Activated T-cell treated with anti-CD3 and anti-CD28 coated beads, Interleukin-2, amount 50 U/mL, for 72 hours (primary cell): ENCODE data around the gene DSN1. TPM values are rescaled to one million over a fixed set of nuclear protein-coding genes. Genes with fewer than 3 reads are reported as not detected.

ENCODE experiments used
- ATAC-seq, 2 donors: fragments of 150-1000 bp; cut with Tn5 transposase; replicated peaks in 1 of 2; 2 replicates each; pipeline ENCODE4 v1.10.0; 2021; ENCODE audit warnings: moderate library complexity in 2 of 2, mild to moderate bottlenecking in 1 of 2
- DNase-seq, 2 donors: peaks; one replicate each; pipeline ENCODE4 v3.0.0; 2021 to 2022; ENCODE audit warnings: mixed read lengths in 1 of 2
- H3K27ac Mint-ChIP-seq: one replicate; pipeline ENCODE4 v1.8.0; 2022; ENCODE audit warnings: mild to moderate bottlenecking, moderate library complexity, mixed read lengths
- H3K27me3 Mint-ChIP-seq: one replicate; pipeline ENCODE4 v1.8.0; 2022; ENCODE audit warnings: low read depth, mixed read lengths
- H3K36me3 Mint-ChIP-seq, 2 donors: one replicate each; pipeline ENCODE4 v1.8.0; 2022; ENCODE audit warnings: mixed read lengths in 2 of 2, mild to moderate bottlenecking in 1 of 2; ENCODE audit not compliant: insufficient read depth in 2 of 2
- H3K4me1 Mint-ChIP-seq: one replicate; pipeline ENCODE4 v1.8.0; 2022; ENCODE audit warnings: low read depth, mixed read lengths
- H3K4me3 Mint-ChIP-seq, 2 donors: one replicate each; pipeline ENCODE4 v1.8.0; 2022; ENCODE audit warnings: mild to moderate bottlenecking in 2 of 2, mixed read lengths in 2 of 2, moderate library complexity in 2 of 2
- H3K9me3 Mint-ChIP-seq, 2 donors: one replicate each; pipeline ENCODE4 v1.8.0; 2022; ENCODE audit warnings: mixed read lengths in 2 of 2
- total RNA-seq, 2 donors: library from RNA; stranded (reverse); gene quantifications; one replicate each; pipeline ENCODE4 v1.2.3, GENCODE V29; 2022

The DSN1 gene
- total RNA-seq, 2 donors from 2014 or later: 30.2 to 35.9 TPM

GRCh38 chr20:36768768-36769430 is 4.7 kb downstream of the DSN1 start:
- Mint-ChIP-seq H3K36me3 (peaks cover 3 to 8% of the 10 kb centered on the region in 2 donors), H3K27ac (no peak overlapping the region), H3K9me3 (no peaks in the 10 kb centered on the region), H3K4me3 (no peak overlapping the region), H3K4me1 (peaks cover 23% of the 10 kb centered on the region), H3K27me3 (no peaks in the 10 kb centered on the region)
- DNase-seq: no peak
- no peak for ATAC-seq

GRCh38 chr20:36761125-36761524 is 12.4 kb downstream of the DSN1 start:
- H3K36me3 Mint-ChIP-seq: peaks cover 2 to 13% of the 10 kb centered on the region in 2 donors
- no peaks in the 10 kb centered on the region for H3K4me1 Mint-ChIP-seq

GRCh38 chr20:36760647-36761046 is 12.9 kb downstream of the DSN1 start:
- no peaks in the 10 kb centered on the region for H3K4me1 Mint-ChIP-seq
- no peaks in the 10 kb centered on the region for H3K9me3 Mint-ChIP-seq
- peaks cover 2 to 13% of the 10 kb centered on the region in 2 donors for H3K36me3 Mint-ChIP-seq
- no peak for DNase-seq
- H3K27me3 Mint-ChIP-seq: no peaks in the 10 kb centered on the region
- H3K4me3 Mint-ChIP-seq: no peak overlapping the region
- no peak for ATAC-seq
- no peak overlapping the region for H3K27ac Mint-ChIP-seq

More at GRCh38 chr20:36761125-36761524, 12.4 kb downstream of the DSN1 start:
- no peak overlapping the region for H3K27ac Mint-ChIP-seq
- H3K4me3 Mint-ChIP-seq: no peak overlapping the region
- ATAC-seq (no peak), DNase-seq (no peak)
- no peaks in the 10 kb centered on the region for H3K9me3 Mint-ChIP-seq
- H3K27me3 Mint-ChIP-seq: no peaks in the 10 kb centered on the region

- Mint-ChIP-seq H3K4me1 (no peaks in the 10 kb centered on the region), H3K27ac (no peak overlapping the region), H3K36me3 (peaks cover 4 to 12% of the 10 kb centered on the region in 2 donors), H3K9me3 (no peaks in the 10 kb centered on the region), H3K27me3 (no peaks in the 10 kb centered on the region), H3K4me3 (no peak overlapping the region)
- no peak for DNase-seq
- no peak for ATAC-seq
Observed at GRCh38 chr20:36758276-36758675, 15.3 kb downstream of the DSN1 start.

- H3K36me3 Mint-ChIP-seq: peaks cover 4 to 21% of the 10 kb centered on the region in 2 donors
- no peaks in the 10 kb centered on the region for H3K4me1 Mint-ChIP-seq
- H3K27ac Mint-ChIP-seq: no peak overlapping the region
- no peak overlapping the region for H3K4me3 Mint-ChIP-seq
- H3K27me3 Mint-ChIP-seq: no peaks in the 10 kb centered on the region
- no peaks in the 10 kb centered on the region for H3K9me3 Mint-ChIP-seq
- ATAC-seq (no peak), DNase-seq (no peak)
Observed at GRCh38 chr20:36756496-36756895, 17.1 kb downstream of the DSN1 start.

- Mint-ChIP-seq H3K4me3 (no peak overlapping the region), H3K4me1 (no peaks in the 10 kb centered on the region), H3K27ac (peak overlapping the region; percentile 16), H3K27me3 (no peaks in the 10 kb centered on the region), H3K9me3 (no peaks in the 10 kb centered on the region), H3K36me3 (peaks cover 4 to 27% of the 10 kb centered on the region in 2 donors)
- ATAC-seq (peak; percentile 62 to 68), DNase-seq (peak; percentile 28 to 33)
Observed at GRCh38 chr20:36754656-36755222, 18.8 kb downstream of the DSN1 start.

- DNase-seq: no peak
- peaks cover 4 to 23% of the 10 kb centered on the region in 2 donors for H3K36me3 Mint-ChIP-seq
- no peak for ATAC-seq
Observed at GRCh38 chr20:36752582-36752981, 21.0 kb downstream of the DSN1 start.

GRCh38 chr20:36745927-36746659 is 27.5 kb downstream of the DSN1 start, which contains the start of gene NDRG3:
Gene NDRG3 (minus strand): TSS chr20:36746090. CDS start chr20:36721735, 24,355 bp downstream.
- Mint-ChIP-seq H3K27ac (peak within 1 kb of the TSS; percentile 92), H3K27me3 (no peaks in the 10 kb centered on the region), H3K4me3 (peak within 1 kb of the TSS; percentile 93 to 94), H3K9me3 (no peaks in the 10 kb centered on the region), H3K4me1 (peaks cover 24% of the 10 kb centered on the region), H3K36me3 (peaks cover 0 to 4% of the 10 kb centered on the region in 2 donors)
- DNase-seq: peak; percentile 92 to 95
- ATAC-seq: peak; percentile 98

More at GRCh38 chr20:36752582-36752981, 21.0 kb downstream of the DSN1 start:
- Mint-ChIP-seq H3K4me1 (no peaks in the 10 kb centered on the region), H3K4me3 (no peak overlapping the region), H3K27ac (no peak overlapping the region), H3K9me3 (no peaks in the 10 kb centered on the region), H3K27me3 (no peaks in the 10 kb centered on the region)

GRCh38 chr20:36745234-36745926 is 28.2 kb downstream of the DSN1 start:
- ATAC-seq: peak in 1 of 2 donors; percentile 64
- peak overlapping the region; percentile 93 to 94 for H3K4me3 Mint-ChIP-seq

GRCh38 chr20:36744764-36745191 is 28.8 kb downstream of the DSN1 start:
- DNase-seq (no peak), ATAC-seq (no peak)
- H3K9me3 Mint-ChIP-seq: no peaks in the 10 kb centered on the region
- no peaks in the 10 kb centered on the region for H3K27me3 Mint-ChIP-seq
- H3K4me1 Mint-ChIP-seq: peaks cover 24% of the 10 kb centered on the region
- H3K4me3 Mint-ChIP-seq: peak overlapping the region; percentile 93 to 94
- peak overlapping the region; percentile 12 for H3K27ac Mint-ChIP-seq
- no peaks in the 10 kb centered on the region for H3K36me3 Mint-ChIP-seq

More at GRCh38 chr20:36745234-36745926, 28.2 kb downstream of the DSN1 start:
- no peaks in the 10 kb centered on the region for H3K27me3 Mint-ChIP-seq
- peak overlapping the region; percentile 41 for H3K27ac Mint-ChIP-seq
- H3K4me1 Mint-ChIP-seq: peaks cover 24% of the 10 kb centered on the region
- H3K36me3 Mint-ChIP-seq: no peaks in the 10 kb centered on the region
- no peaks in the 10 kb centered on the region for H3K9me3 Mint-ChIP-seq
- no peak for DNase-seq

- Mint-ChIP-seq H3K4me1 (peaks cover 24% of the 10 kb centered on the region), H3K27ac (no peak overlapping the region), H3K4me3 (peak overlapping the region; percentile 57 to 62), H3K27me3 (no peaks in the 10 kb centered on the region), H3K36me3 (no peaks in the 10 kb centered on the region), H3K9me3 (no peaks in the 10 kb centered on the region)
- DNase-seq: no peak
- no peak for ATAC-seq
Observed at GRCh38 chr20:36744243-36744642, 29.3 kb downstream of the DSN1 start.

- Mint-ChIP-seq H3K27ac (no peak overlapping the region), H3K4me3 (no peak overlapping the region), H3K27me3 (no peaks in the 10 kb centered on the region), H3K4me1 (peaks cover 24% of the 10 kb centered on the region), H3K9me3 (no peaks in the 10 kb centered on the region), H3K36me3 (no peaks in the 10 kb centered on the region)
- ATAC-seq (no peak), DNase-seq (no peak)
Observed at GRCh38 chr20:36742558-36742957, 31.0 kb downstream of the DSN1 start.

GRCh38 chr20:36741072-36741471 is 32.5 kb downstream of the DSN1 start:
- no peaks in the 10 kb centered on the region for H3K36me3 Mint-ChIP-seq
- ATAC-seq (no peak), DNase-seq (no peak)
- H3K27me3 Mint-ChIP-seq: no peaks in the 10 kb centered on the region
- H3K4me1 Mint-ChIP-seq: peaks cover 23% of the 10 kb centered on the region
- H3K27ac Mint-ChIP-seq: no peak overlapping the region
- no peaks in the 10 kb centered on the region for H3K9me3 Mint-ChIP-seq
- H3K4me3 Mint-ChIP-seq: no peak overlapping the region
